WTC11 (cell line): ENCODE measurements around the gene CCL22. TPM values are rescaled to one million over a fixed set of nuclear protein-coding genes. Genes with fewer than 3 reads are reported as not detected.

ENCODE experiments used
- ATAC-seq: fragments of 200-7000 bp; cut with Tn5 transposase; 2 replicates; pipeline ENCODE4 v1.10.0; 2021; ENCODE audit warnings: mild to moderate bottlenecking, moderate library complexity
- CTCF ChIA-PET: fragments of 300-600 bp; sonication (Branson Sonifier 250); formaldehyde crosslinking; loops from one replicate; lab custom pipeline; 2021; ENCODE audit warnings: antibody characterized with exemption; lab: Charles Lee
- POLR2A ChIA-PET: fragments of 350-600 bp; sonication (Branson Sonifier 250); formaldehyde crosslinking; loops from one replicate; lab custom pipeline; 2021; ENCODE audit warnings: antibody characterized with exemption; lab: Charles Lee
- DNase-seq: peaks from one replicate; pipeline ENCODE4 v3.0.0; 2021; ENCODE audit warnings: low spot score
- H3K27ac Mint-ChIP-seq: 2 replicates; pipeline ENCODE4 v1.8.0; 2021; ENCODE audit warnings: mixed read lengths
- H3K27me3 Mint-ChIP-seq: 2 replicates; pipeline ENCODE4 v1.8.0; 2021; ENCODE audit warnings: low read depth, mild to moderate bottlenecking, moderate library complexity, mixed read lengths
- H3K36me3 Mint-ChIP-seq: 2 replicates; pipeline ENCODE4 v1.8.0; 2021; ENCODE audit warnings: mixed read lengths
- H3K4me1 Mint-ChIP-seq: 2 replicates; pipeline ENCODE4 v1.8.0; 2022; ENCODE audit warnings: mixed read lengths
- H3K4me3 Mint-ChIP-seq: 2 replicates; pipeline ENCODE4 v1.8.0; 2021; ENCODE audit warnings: mild to moderate bottlenecking, moderate library complexity, mixed read lengths
- H3K9me3 Mint-ChIP-seq: 2 replicates; pipeline ENCODE4 v1.8.0; 2021; ENCODE audit warnings: mixed read lengths
- AR ChIP-seq: fragments of 250-450 bp; sonication (Bioruptor Pico); IDR thresholded peaks from 2 replicates; pipeline ENCODE4 v1.9.0; 2021; ENCODE audit warnings: mild to moderate bottlenecking
- ELF4 ChIP-seq: sonication (generic); formaldehyde crosslinking; IDR thresholded peaks from 2 replicates; pipeline ENCODE4 v1.8.1; 2022; ENCODE audit warnings: low read depth, mild to moderate bottlenecking, moderate library complexity, missing genetic modification reagents
- GABPB1 ChIP-seq: sonication (generic); formaldehyde crosslinking; IDR thresholded peaks from 2 replicates; pipeline ENCODE4 v1.8.1; 2023; ENCODE audit warnings: mild to moderate bottlenecking, missing genetic modification reagents
- GTF2I ChIP-seq: fragments of 250-450 bp; sonication (Bioruptor Pico); conservative IDR thresholded peaks from 2 replicates; pipeline ENCODE4 v1.4.0; 2021; ENCODE audit warnings: mild to moderate bottlenecking
- IRF2 ChIP-seq: sonication (generic); formaldehyde crosslinking; IDR thresholded peaks from 2 replicates; pipeline ENCODE4 v1.8.0; 2022; ENCODE audit warnings: low read depth, missing genetic modification reagents, borderline replicate concordance
- MXD4 ChIP-seq: fragments of 250-450 bp; sonication (Bioruptor Pico); IDR thresholded peaks from 2 replicates; pipeline ENCODE4 v1.8.0; 2021; ENCODE audit warnings: mild to moderate bottlenecking, moderate library complexity, borderline replicate concordance
- NFE2L1 ChIP-seq: sonication (generic); formaldehyde crosslinking; IDR thresholded peaks from 2 replicates; pipeline ENCODE4 v1.8.1; 2023; ENCODE audit warnings: missing genetic modification reagents
- NR1H2 ChIP-seq: sonication (generic); formaldehyde crosslinking; IDR thresholded peaks from 2 replicates; pipeline ENCODE4 v1.9.0; 2021; ENCODE audit warnings: mild to moderate bottlenecking, moderate library complexity, missing genetic modification reagents
- RORB ChIP-seq: fragments of 250-450 bp; sonication (Bioruptor Pico); IDR thresholded peaks from 2 replicates; pipeline ENCODE4 v1.9.0; 2021; ENCODE audit warnings: mild to moderate bottlenecking
- SP1 ChIP-seq: sonication (generic); formaldehyde crosslinking; conservative IDR thresholded peaks from 2 replicates; pipeline ENCODE4 v1.8.1; 2022; ENCODE audit warnings: missing genetic modification reagents
- TCF7 ChIP-seq: sonication (generic); formaldehyde crosslinking; IDR thresholded peaks from 2 replicates; pipeline ENCODE4 v1.8.0; 2022; ENCODE audit warnings: mild to moderate bottlenecking, low read depth, missing genetic modification reagents, moderate library complexity
- TEAD1 ChIP-seq: sonication (generic); formaldehyde crosslinking; IDR thresholded peaks from 2 replicates; pipeline ENCODE4 v1.8.0; 2022; ENCODE audit warnings: mild to moderate bottlenecking, missing genetic modification reagents
- TEAD4 ChIP-seq: sonication (generic); formaldehyde crosslinking; IDR thresholded peaks from 2 replicates; pipeline ENCODE4 v1.8.0; 2022; ENCODE audit warnings: mild to moderate bottlenecking, missing genetic modification reagents
- TP53 ChIP-seq: sonication (generic); formaldehyde crosslinking; IDR thresholded peaks from 2 replicates; pipeline ENCODE4 v1.8.1; 2023; ENCODE audit warnings: mild to moderate bottlenecking, missing genetic modification reagents
- ZNF121 ChIP-seq: sonication (generic); formaldehyde crosslinking; IDR thresholded peaks from 2 replicates; pipeline ENCODE4 v1.8.0; 2023; ENCODE audit warnings: missing genetic modification reagents
- ZNF138 ChIP-seq: sonication (generic); formaldehyde crosslinking; conservative IDR thresholded peaks from 2 replicates; pipeline ENCODE4 v1.8.1; 2022; ENCODE audit warnings: mild to moderate bottlenecking, moderate library complexity, missing genetic modification reagents
- ZNF263 ChIP-seq: sonication (generic); formaldehyde crosslinking; IDR thresholded peaks from 2 replicates; pipeline ENCODE4 v1.8.1; 2022; ENCODE audit warnings: low read depth, mild to moderate bottlenecking, moderate library complexity, missing genetic modification reagents
- ZNF281 ChIP-seq: sonication (generic); formaldehyde crosslinking; IDR thresholded peaks from 2 replicates; pipeline ENCODE4 v1.8.0; 2023; ENCODE audit warnings: mild to moderate bottlenecking, missing genetic modification reagents
- ZNF416 ChIP-seq: fragments of 250-450 bp; sonication (Bioruptor Pico); IDR thresholded peaks from 2 replicates; pipeline ENCODE4 v1.9.0; 2021; ENCODE audit warnings: mild to moderate bottlenecking, inconsistent platforms
- ZSCAN18 ChIP-seq: fragments of 250-450 bp; sonication (Bioruptor Pico); IDR thresholded peaks from 2 replicates; pipeline ENCODE4 v2.1.2; 2022; ENCODE audit warnings: mild to moderate bottlenecking, moderate library complexity
- total RNA-seq: library from RNA; stranded (reverse); gene quantifications from 3 replicates; pipeline ENCODE4 v1.2.3, GENCODE V29; 2021
- TF ChIP-seq, protein P1 (sequence below): sonication (generic); formaldehyde crosslinking; IDR thresholded peaks from 2 replicates; pipeline ENCODE4 v1.8.1; 2022; ENCODE audit warnings: mild to moderate bottlenecking, missing genetic modification reagents, moderate library complexity, borderline replicate concordance
- TF ChIP-seq, protein P2 (sequence below): sonication (generic); formaldehyde crosslinking; IDR thresholded peaks from 2 replicates; pipeline ENCODE4 v1.8.1; 2023; ENCODE audit warnings: mild to moderate bottlenecking, missing genetic modification reagents, moderate library complexity
- TF ChIP-seq, protein P3 (sequence below): sonication (generic); formaldehyde crosslinking; IDR thresholded peaks from 2 replicates; pipeline ENCODE4 v1.8.0; 2022; ENCODE audit warnings: mild to moderate bottlenecking, missing genetic modification reagents

CCL22 gene
- total RNA-seq, 1 experiment from 2014 or later = 0.35 TPM

DNA sequence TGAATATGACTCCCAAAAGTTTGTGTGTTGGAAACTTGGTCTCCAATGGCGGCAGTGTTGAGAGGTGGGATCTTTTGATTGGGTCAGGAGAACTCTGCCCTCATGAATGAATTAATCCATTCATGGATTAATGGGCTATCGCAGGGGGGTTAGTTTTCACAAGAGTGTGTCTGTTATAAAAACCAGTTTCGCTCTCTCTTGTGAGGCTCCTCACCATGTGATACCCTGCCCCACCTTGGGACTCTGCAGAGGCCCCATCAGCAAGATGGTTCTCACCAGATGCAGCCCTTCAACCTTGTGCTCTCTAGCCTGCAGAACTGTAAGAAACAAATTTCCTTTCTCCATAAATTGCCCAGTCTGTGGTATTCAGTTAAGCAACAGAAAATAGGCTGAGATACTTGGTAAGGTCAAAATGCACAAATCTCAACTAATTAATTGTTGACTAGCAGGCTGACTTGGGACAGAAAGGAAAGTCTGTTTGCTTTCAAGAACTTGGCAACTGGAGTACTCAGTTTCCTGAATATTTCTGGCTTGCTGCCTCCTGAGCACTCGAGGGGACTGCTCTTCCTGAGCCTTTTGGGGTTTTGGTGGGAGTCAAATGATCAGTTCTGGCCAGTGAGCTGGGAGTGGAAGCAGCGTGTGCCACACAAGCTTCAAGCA is 32.2 kb downstream of the CCL22 start (continued):
- TF ChIP-seq IRF2 (CRISPR knock-in tag) = no peak
- no peak for TF ChIP-seq MXD4 (CRISPR knock-in tag)
- no peak for TF ChIP-seq TEAD4 (CRISPR knock-in tag)
- no peak for TF ChIP-seq GTF2I (CRISPR knock-in tag)
- no peak for TF ChIP-seq ZNF263
- no peak for TF ChIP-seq AR (CRISPR knock-in tag)

GRCh38 chr16:57391300-57391699 is 32.7 kb downstream of the CCL22 start:
- Mint-ChIP-seq H3K4me1 (peaks cover 3% of the 10 kb centered on the region; the same call in 1 of the 2 replicates), H3K4me3 (no peak overlapping the region), H3K27me3 (peaks cover 8% of the 10 kb centered on the region), H3K9me3 (peaks cover 13% of the 10 kb centered on the region), H3K36me3 (no peaks in the 10 kb centered on the region), H3K27ac (no peak overlapping the region)
- ChIA-PET POLR2A (no interaction called here), CTCF (interaction anchor here (5.5 kb wide), 1 partner anchor 26 kb away, joined by 27 read pairs; no protein-coding TSS in a partner anchor)
- no peak for DNase-seq
- TF ChIP-seq TEAD1 (CRISPR knock-in tag) (no peak), SP1 (CRISPR knock-in tag) (no peak), GABPB1 (CRISPR knock-in tag) (no peak), TP53 (CRISPR knock-in tag) (no peak), ZNF281 (CRISPR knock-in tag) (no peak), AR (CRISPR knock-in tag) (no peak), TCF7 (CRISPR knock-in tag) (no peak), NR1H2 (CRISPR knock-in tag) (no peak), ZNF138 (CRISPR knock-in tag) (no peak), ZNF121 (CRISPR knock-in tag) (no peak), ELF4 (CRISPR knock-in tag) (no peak), ZSCAN18 (CRISPR knock-in tag) (no peak), NFE2L1 (no peak), ZNF416 (CRISPR knock-in tag) (no peak), RORB (CRISPR knock-in tag) (no peak)
- TF ChIP-seq, protein P1, sequence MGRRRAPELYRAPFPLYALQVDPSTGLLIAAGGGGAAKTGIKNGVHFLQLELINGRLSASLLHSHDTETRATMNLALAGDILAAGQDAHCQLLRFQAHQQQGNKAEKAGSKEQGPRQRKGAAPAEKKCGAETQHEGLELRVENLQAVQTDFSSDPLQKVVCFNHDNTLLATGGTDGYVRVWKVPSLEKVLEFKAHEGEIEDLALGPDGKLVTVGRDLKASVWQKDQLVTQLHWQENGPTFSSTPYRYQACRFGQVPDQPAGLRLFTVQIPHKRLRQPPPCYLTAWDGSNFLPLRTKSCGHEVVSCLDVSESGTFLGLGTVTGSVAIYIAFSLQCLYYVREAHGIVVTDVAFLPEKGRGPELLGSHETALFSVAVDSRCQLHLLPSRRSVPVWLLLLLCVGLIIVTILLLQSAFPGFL = no peak
- TF ChIP-seq, protein P2, sequence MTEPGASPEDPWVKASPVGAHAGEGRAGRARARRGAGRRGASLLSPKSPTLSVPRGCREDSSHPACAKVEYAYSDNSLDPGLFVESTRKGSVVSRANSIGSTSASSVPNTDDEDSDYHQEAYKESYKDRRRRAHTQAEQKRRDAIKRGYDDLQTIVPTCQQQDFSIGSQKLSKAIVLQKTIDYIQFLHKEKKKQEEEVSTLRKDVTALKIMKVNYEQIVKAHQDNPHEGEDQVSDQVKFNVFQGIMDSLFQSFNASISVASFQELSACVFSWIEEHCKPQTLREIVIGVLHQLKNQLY (CRISPR knock-in tag) = no peak
- TF ChIP-seq, protein P3, sequence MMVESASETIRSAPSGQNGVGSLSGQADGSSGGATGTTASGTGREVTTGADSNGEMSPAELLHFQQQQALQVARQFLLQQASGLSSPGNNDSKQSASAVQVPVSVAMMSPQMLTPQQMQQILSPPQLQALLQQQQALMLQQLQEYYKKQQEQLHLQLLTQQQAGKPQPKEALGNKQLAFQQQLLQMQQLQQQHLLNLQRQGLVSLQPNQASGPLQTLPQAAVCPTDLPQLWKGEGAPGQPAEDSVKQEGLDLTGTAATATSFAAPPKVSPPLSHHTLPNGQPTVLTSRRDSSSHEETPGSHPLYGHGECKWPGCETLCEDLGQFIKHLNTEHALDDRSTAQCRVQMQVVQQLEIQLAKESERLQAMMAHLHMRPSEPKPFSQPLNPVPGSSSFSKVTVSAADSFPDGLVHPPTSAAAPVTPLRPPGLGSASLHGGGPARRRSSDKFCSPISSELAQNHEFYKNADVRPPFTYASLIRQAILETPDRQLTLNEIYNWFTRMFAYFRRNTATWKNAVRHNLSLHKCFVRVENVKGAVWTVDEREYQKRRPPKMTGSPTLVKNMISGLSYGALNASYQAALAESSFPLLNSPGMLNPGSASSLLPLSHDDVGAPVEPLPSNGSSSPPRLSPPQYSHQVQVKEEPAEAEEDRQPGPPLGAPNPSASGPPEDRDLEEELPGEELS = no peak
- no peak for ATAC-seq
